ENCODE measurements around the gene TOLLIP.

TOLLIP gene

GRCh38 chr11:1300569-1301187 lies 8.8 kb downstream of the TOLLIP start:
- H3K4me3 ChIP-seq (replicated peaks; ENCODE audit: low read depth, low read length) = no peak overlapping the region
- no peak for TF ChIP-seq CTCF (IDR thresholded peaks at IDR 0.05; ENCODE audit: low read length, missing control alignments)
- no peak for DNase-seq (ENCODE audit: low read depth)

- TF ChIP-seq CTCF (IDR thresholded peaks at IDR 0.05; ENCODE audit: low read length, missing control alignments) = no peak
- no peak for DNase-seq (ENCODE audit: low read depth)
- H3K4me3 ChIP-seq (replicated peaks; ENCODE audit: low read depth, low read length) = no peak overlapping the region
Observed at GRCh38 chr11:1300121-1300520, 9.3 kb downstream of the TOLLIP start.

GRCh38 chr11:1299621-1300020 lies 9.8 kb downstream of the TOLLIP start:
- TF ChIP-seq CTCF (IDR thresholded peaks at IDR 0.05; ENCODE audit: low read length, missing control alignments) = no peak
- DNase-seq (ENCODE audit: low read depth) = no peak
- no peak overlapping the region for H3K4me3 ChIP-seq (replicated peaks; ENCODE audit: low read depth, low read length)

DNA sequence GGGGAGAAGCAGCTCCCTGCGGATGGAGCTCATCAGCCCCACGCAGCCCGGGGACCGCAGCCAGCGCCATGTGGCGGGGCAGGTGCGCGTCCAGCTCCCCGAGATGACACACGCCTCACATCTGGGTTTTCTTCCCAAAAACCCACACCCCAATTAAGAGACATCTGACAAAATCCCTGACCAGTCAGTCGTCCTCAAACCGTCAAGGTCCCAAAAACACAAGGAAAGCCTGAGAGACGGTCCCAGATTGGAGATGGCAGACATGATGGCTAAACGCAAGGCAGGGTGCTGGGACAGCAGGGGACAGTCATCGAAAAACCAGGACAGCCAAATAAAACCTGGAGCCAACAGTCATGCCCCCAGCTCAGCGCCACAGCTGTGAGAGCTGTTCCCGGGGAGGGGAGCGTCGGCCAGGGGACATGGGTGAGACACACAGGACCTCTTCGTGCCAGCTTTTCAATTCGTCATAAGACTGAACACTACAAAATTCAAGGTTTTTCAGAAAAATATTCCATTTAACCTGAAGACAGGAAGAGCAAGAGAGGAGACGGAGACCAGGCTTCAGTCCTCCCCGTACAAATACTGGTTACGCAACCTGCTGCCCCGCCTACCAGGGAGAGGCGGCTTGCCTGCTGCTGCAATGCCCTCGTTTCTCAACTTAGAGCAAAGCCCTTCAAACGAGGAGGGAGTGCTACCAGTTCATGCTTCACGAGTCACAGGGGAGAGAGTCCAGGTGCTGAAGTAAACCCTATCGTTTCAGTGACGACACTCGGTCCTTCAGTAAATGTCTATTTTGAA lies 10.5 kb downstream of the TOLLIP start:
- H3K4me3 ChIP-seq (replicated peaks; ENCODE audit: low read depth, low read length) = no peak overlapping the region
- no peak for TF ChIP-seq CTCF (IDR thresholded peaks at IDR 0.05; ENCODE audit: low read length, missing control alignments)
- DNase-seq (ENCODE audit: low read depth) = peak; percentile 78

GRCh38 chr11:1297576-1298473 lies 11.6 kb downstream of the TOLLIP start:
- no peak for TF ChIP-seq CTCF (IDR thresholded peaks at IDR 0.05; ENCODE audit: low read length, missing control alignments)
- no peak overlapping the region for H3K4me3 ChIP-seq (replicated peaks; ENCODE audit: low read depth, low read length)

GRCh38 chr11:1297011-1297575 lies 12.3 kb downstream of the TOLLIP start:
- H3K4me3 ChIP-seq (replicated peaks; ENCODE audit: low read depth, low read length) = no peak overlapping the region
- no peak for TF ChIP-seq CTCF (IDR thresholded peaks at IDR 0.05; ENCODE audit: low read length, missing control alignments)
- DNase-seq (ENCODE audit: low read depth) = no peak

More at GRCh38 chr11:1297576-1298473, 11.6 kb downstream of the TOLLIP start:
- no peak for DNase-seq (ENCODE audit: low read depth)
